ENCODE data around the gene FOXE1. TPM values are rescaled to one million over a fixed set of nuclear protein-coding genes. Genes with fewer than 3 reads are reported as not detected.

FOXE1 gene
- total and polyA plus RNA-seq, 2 of the 13 experiments (the other 11 are each of a cell fraction or from before 2014, with no cell fraction given): not detected

- FAIRE-seq: no peak
- Histone ChIP-seq H3K9ac (ENCODE audit: insufficient read depth, low read depth, low read length) (no peak overlapping the region), H3K4me3 (replicated peaks in 1 of 3; ENCODE audit: insufficient read depth in 1 of 3, low read depth in 2 of 3, low read length in 3 of 3) (no peak overlapping the region), H3K79me2 (ENCODE audit: insufficient read depth, low read length) (no peaks in the 10 kb centered on the region), H3K4me2 (ENCODE audit: low read depth, low read length) (no peak overlapping the region), H4K20me1 (ENCODE audit: insufficient read depth, low read length) (no peaks in the 10 kb centered on the region), H3K36me3 (replicated peaks in 1 of 2; ENCODE audit: control insufficient read depth in 1 of 2, insufficient read depth in 2 of 2, low read length in 2 of 2) (peaks cover 12 to 28% of the 10 kb centered on the region in 2 experiments; a peak in 4 of 5 replicates), H3K27ac (ENCODE audit: extremely low read length, insufficient read depth, low read length) (no peak overlapping the region), H2AFZ (ENCODE audit: low read length) (no peak overlapping the region), H3K27me3 (ENCODE audit: control insufficient read depth in 1 of 2, insufficient read depth in 2 of 2, low read length in 2 of 2) (no peaks in the 10 kb centered on the region), H3K4me1 (ENCODE audit: insufficient read depth, low read length) (peaks cover 15% of the 10 kb centered on the region), H3K9me3 (ENCODE audit: low read length) (no peaks in the 10 kb centered on the region)
- TF ChIP-seq CTCF (CRISPR knock-in tag; IDR thresholded peaks at IDR 0.05): no peak
- TF ChIP-seq ZNF83 (CRISPR knock-in tag; IDR thresholded peaks at IDR 0.05; ENCODE audit: borderline replicate concordance): no peak
- no peak for TF ChIP-seq ZBTB39 (CRISPR knock-in tag; IDR thresholded peaks at IDR 0.05)
- no peak for TF ChIP-seq ZNF615 (CRISPR knock-in tag; IDR thresholded peaks at IDR 0.05; ENCODE audit: borderline replicate concordance)
- no peak for TF ChIP-seq ZNF205 (CRISPR knock-in tag; IDR thresholded peaks at IDR 0.05)
- no peak for TF ChIP-seq ZZZ3 (CRISPR knock-in tag; IDR thresholded peaks at IDR 0.05; ENCODE audit: borderline replicate concordance)
- TF ChIP-seq EED (CRISPR knock-in tag; IDR thresholded peaks at IDR 0.05): no peak
- TF ChIP-seq ZNF180 (CRISPR knock-in tag; IDR thresholded peaks at IDR 0.05; ENCODE audit: borderline replicate concordance, low read depth): no peak
- TF ChIP-seq UBTF (CRISPR knock-in tag; IDR thresholded peaks at IDR 0.05): no peak
- intact Hi-C loops (cut with micrococcal nuclease; ENCODE audit: unreplicated experiment) (no loop called here), in situ Hi-C loops (cut with HindIII; ENCODE audit: extremely low pct_ligation_motif_present, low pct_unique_long_range_greater_than_20kb) (no loop called here)
- DNase-seq (ENCODE audit: low spot score): no peak
- no TSS peak for BruUV-seq (replicated peaks)
- ATAC-seq: no peak
- WGBS (ENCODE audit: low lambda C conversion rate): 98% methylated on average over 9 of the region's 9 CpGs
- ChIA-PET CTCF (ENCODE audit: low intra/inter-chr PET ratio, low total read pairs) (no interaction called here), POLR2A (no interaction called here)
Measured at GRCh38 chr9:97904725-97905124, 51.7 kb downstream of the FOXE1 start.
